Measurements from ENCODE around the gene SKOR1.

SKOR1 gene

GRCh38 chr15:67865331-67865730 is 40.0 kb downstream of the SKOR1 start:
- Histone ChIP-seq H3K4me1 (ENCODE audit: control insufficient read depth in 1 of 2, insufficient read depth in 2 of 2, low read length in 2 of 2) (peaks cover 7 to 12% of the 10 kb centered on the region in 2 donors), H3K36me3 (ENCODE audit: control insufficient read depth in 1 of 2, insufficient read depth in 2 of 2, low read length in 2 of 2) (no peaks in the 10 kb centered on the region), H3K9me3 (ENCODE audit: control insufficient read depth in 1 of 2, low read length in 2 of 2) (no peaks in the 10 kb centered on the region), H3K4me3 (ENCODE audit: low read depth in 1 of 2, low read length in 2 of 2) (no peak overlapping the region), H3K27me3 (ENCODE audit: low read depth, low read length) (no peaks in the 10 kb centered on the region), H3K27ac (ENCODE audit: low read length) (no peak overlapping the region)

DNA sequence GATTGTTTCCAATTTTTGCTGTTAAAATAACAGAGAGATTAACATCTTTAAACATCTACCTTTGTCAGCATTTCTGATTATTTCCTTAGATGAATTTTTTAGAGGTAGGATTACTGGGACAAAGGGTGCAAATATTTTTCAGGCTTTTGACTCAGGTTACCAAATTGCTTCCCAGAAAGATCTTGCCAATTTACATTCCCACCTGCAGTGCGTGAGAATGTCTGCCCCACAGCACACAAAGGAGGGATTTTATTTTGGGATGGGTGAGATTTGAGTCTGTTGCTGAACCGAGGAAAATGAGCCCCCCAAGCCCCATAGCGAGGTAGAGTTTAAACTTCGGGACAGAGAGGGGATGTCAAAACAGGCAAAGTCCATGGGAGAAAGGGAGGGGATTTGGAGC is 40.5 kb downstream of the SKOR1 start:
- Histone ChIP-seq H3K9me3 (ENCODE audit: control insufficient read depth in 1 of 2, low read length in 2 of 2) (no peaks in the 10 kb centered on the region), H3K36me3 (ENCODE audit: control insufficient read depth in 1 of 2, insufficient read depth in 2 of 2, low read length in 2 of 2) (no peaks in the 10 kb centered on the region), H3K27ac (ENCODE audit: low read length) (no peak overlapping the region), H3K4me3 (ENCODE audit: low read depth in 1 of 2, low read length in 2 of 2) (no peak overlapping the region), H3K27me3 (ENCODE audit: low read depth, low read length) (no peaks in the 10 kb centered on the region), H3K4me1 (ENCODE audit: control insufficient read depth in 1 of 2, insufficient read depth in 2 of 2, low read length in 2 of 2) (peaks cover 7 to 12% of the 10 kb centered on the region in 2 donors)

DNA sequence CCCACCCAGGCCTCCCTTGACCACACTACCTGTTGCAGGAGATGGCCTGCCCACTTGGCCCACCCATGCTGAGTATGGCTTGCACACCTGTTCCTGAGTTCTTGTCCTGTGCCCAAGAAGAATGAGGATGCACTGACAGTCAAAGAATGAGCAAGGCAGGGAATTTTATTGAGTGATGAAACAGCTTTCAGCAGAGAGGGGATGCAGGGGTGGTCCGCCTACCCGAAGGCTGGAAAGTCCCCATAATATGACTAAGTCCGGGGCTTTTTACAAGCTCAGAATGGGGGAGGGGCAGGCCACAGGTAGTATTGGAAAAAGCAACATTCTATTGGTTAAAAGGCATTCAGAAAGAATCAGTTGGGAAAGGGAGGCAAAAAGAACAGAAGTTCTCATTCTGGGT is 44.4 kb downstream of the SKOR1 start:
- Histone ChIP-seq H3K27ac (ENCODE audit: low read length) (no peak overlapping the region), H3K27me3 (ENCODE audit: low read depth, low read length) (no peaks in the 10 kb centered on the region), H3K36me3 (ENCODE audit: control insufficient read depth in 1 of 2, insufficient read depth in 2 of 2, low read length in 2 of 2) (no peaks in the 10 kb centered on the region), H3K9me3 (ENCODE audit: control insufficient read depth in 1 of 2, low read length in 2 of 2) (peaks cover 0 to 7% of the 10 kb centered on the region in 2 donors), H3K4me1 (ENCODE audit: control insufficient read depth in 1 of 2, insufficient read depth in 2 of 2, low read length in 2 of 2) (no peaks in the 10 kb centered on the region), H3K4me3 (ENCODE audit: low read depth in 1 of 2, low read length in 2 of 2) (no peak overlapping the region)

GRCh38 chr15:67870868-67871408 is 45.6 kb downstream of the SKOR1 start:
- Histone ChIP-seq H3K36me3 (ENCODE audit: control insufficient read depth in 1 of 2, insufficient read depth in 2 of 2, low read length in 2 of 2) (no peaks in the 10 kb centered on the region), H3K9me3 (ENCODE audit: control insufficient read depth in 1 of 2, low read length in 2 of 2) (peaks cover 0 to 7% of the 10 kb centered on the region in 2 donors), H3K4me1 (ENCODE audit: control insufficient read depth in 1 of 2, insufficient read depth in 2 of 2, low read length in 2 of 2) (no peaks in the 10 kb centered on the region), H3K4me3 (ENCODE audit: low read depth in 1 of 2, low read length in 2 of 2) (no peak overlapping the region), H3K27me3 (ENCODE audit: low read depth, low read length) (no peaks in the 10 kb centered on the region), H3K27ac (ENCODE audit: low read length) (no peak overlapping the region)

GRCh38 chr15:67873777-67874176 is 48.5 kb downstream of the SKOR1 start:
- Histone ChIP-seq H3K36me3 (ENCODE audit: control insufficient read depth in 1 of 2, insufficient read depth in 2 of 2, low read length in 2 of 2) (no peaks in the 10 kb centered on the region), H3K4me1 (ENCODE audit: control insufficient read depth in 1 of 2, insufficient read depth in 2 of 2, low read length in 2 of 2) (no peaks in the 10 kb centered on the region), H3K4me3 (ENCODE audit: low read depth in 1 of 2, low read length in 2 of 2) (no peak overlapping the region), H3K27me3 (ENCODE audit: low read depth, low read length) (no peaks in the 10 kb centered on the region), H3K27ac (ENCODE audit: low read length) (no peak overlapping the region), H3K9me3 (ENCODE audit: control insufficient read depth in 1 of 2, low read length in 2 of 2) (peaks cover 0 to 7% of the 10 kb centered on the region in 2 donors)

- Histone ChIP-seq H3K27ac (ENCODE audit: low read length) (no peak overlapping the region), H3K27me3 (ENCODE audit: low read depth, low read length) (no peaks in the 10 kb centered on the region), H3K36me3 (ENCODE audit: control insufficient read depth in 1 of 2, insufficient read depth in 2 of 2, low read length in 2 of 2) (no peaks in the 10 kb centered on the region), H3K4me1 (ENCODE audit: control insufficient read depth in 1 of 2, insufficient read depth in 2 of 2, low read length in 2 of 2) (peaks cover 0 to 2% of the 10 kb centered on the region in 2 donors), H3K9me3 (ENCODE audit: control insufficient read depth in 1 of 2, low read length in 2 of 2) (peaks cover 0 to 2% of the 10 kb centered on the region in 2 donors), H3K4me3 (ENCODE audit: low read depth in 1 of 2, low read length in 2 of 2) (no peak overlapping the region)
Measured at GRCh38 chr15:67878712-67879206, 53.5 kb downstream of the SKOR1 start.

GRCh38 chr15:67879440-67880129 is 54.3 kb downstream of the SKOR1 start:
- H3K27ac ChIP-seq (ENCODE audit: low read length) = no peak overlapping the region

DNA sequence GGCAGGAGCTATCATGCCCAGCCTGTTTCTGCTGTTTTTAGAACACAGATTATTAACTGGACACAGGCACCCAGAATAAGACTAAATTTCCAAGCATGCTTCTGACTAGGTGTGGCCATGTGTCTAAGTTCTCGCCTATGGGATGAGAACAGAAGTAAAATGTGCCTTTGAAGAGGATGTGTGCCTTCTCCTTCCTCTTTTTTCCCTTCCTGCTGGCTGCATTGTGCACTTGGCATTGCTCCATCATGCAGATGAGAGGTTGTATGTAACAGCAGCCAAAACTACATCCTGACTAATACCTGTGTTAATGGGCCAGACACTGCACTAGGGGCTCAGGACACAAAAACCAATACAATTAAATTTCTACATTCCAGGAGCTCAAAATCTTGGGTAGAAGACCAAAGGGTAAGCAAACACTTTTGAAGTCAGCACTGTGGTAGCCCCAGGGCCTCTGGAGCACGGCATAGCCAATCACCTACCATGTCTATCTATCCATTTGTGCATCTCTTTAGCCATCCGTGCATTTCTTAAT is 55.4 kb downstream of the SKOR1 start:
- Histone ChIP-seq H3K4me1 (ENCODE audit: control insufficient read depth in 1 of 2, insufficient read depth in 2 of 2, low read length in 2 of 2) (peaks cover 0 to 13% of the 10 kb centered on the region in 2 donors), H3K9me3 (ENCODE audit: control insufficient read depth in 1 of 2, low read length in 2 of 2) (no peaks in the 10 kb centered on the region), H3K27me3 (ENCODE audit: low read depth, low read length) (no peaks in the 10 kb centered on the region), H3K36me3 (ENCODE audit: control insufficient read depth in 1 of 2, insufficient read depth in 2 of 2, low read length in 2 of 2) (no peaks in the 10 kb centered on the region), H3K4me3 (ENCODE audit: low read depth in 1 of 2, low read length in 2 of 2) (no peak overlapping the region), H3K27ac (ENCODE audit: low read length) (no peak overlapping the region)

More at GRCh38 chr15:67879440-67880129, 54.3 kb downstream of the SKOR1 start:
- Histone ChIP-seq H3K4me3 (ENCODE audit: low read depth in 1 of 2, low read length in 2 of 2) (no peak overlapping the region), H3K9me3 (ENCODE audit: control insufficient read depth in 1 of 2, low read length in 2 of 2) (no peaks in the 10 kb centered on the region), H3K4me1 (ENCODE audit: control insufficient read depth in 1 of 2, insufficient read depth in 2 of 2, low read length in 2 of 2) (peaks cover 0 to 8% of the 10 kb centered on the region in 2 donors), H3K36me3 (ENCODE audit: control insufficient read depth in 1 of 2, insufficient read depth in 2 of 2, low read length in 2 of 2) (no peaks in the 10 kb centered on the region), H3K27me3 (ENCODE audit: low read depth, low read length) (no peaks in the 10 kb centered on the region)

- Histone ChIP-seq H3K27me3 (ENCODE audit: low read depth, low read length) (no peaks in the 10 kb centered on the region), H3K4me3 (ENCODE audit: low read depth in 1 of 2, low read length in 2 of 2) (no peak overlapping the region), H3K9me3 (ENCODE audit: control insufficient read depth in 1 of 2, low read length in 2 of 2) (no peaks in the 10 kb centered on the region), H3K36me3 (ENCODE audit: control insufficient read depth in 1 of 2, insufficient read depth in 2 of 2, low read length in 2 of 2) (no peaks in the 10 kb centered on the region), H3K4me1 (ENCODE audit: control insufficient read depth in 1 of 2, insufficient read depth in 2 of 2, low read length in 2 of 2) (peaks cover 0 to 13% of the 10 kb centered on the region in 2 donors), H3K27ac (ENCODE audit: low read length) (no peak overlapping the region)
Measured at GRCh38 chr15:67882487-67883233, 57.4 kb downstream of the SKOR1 start.

DNA sequence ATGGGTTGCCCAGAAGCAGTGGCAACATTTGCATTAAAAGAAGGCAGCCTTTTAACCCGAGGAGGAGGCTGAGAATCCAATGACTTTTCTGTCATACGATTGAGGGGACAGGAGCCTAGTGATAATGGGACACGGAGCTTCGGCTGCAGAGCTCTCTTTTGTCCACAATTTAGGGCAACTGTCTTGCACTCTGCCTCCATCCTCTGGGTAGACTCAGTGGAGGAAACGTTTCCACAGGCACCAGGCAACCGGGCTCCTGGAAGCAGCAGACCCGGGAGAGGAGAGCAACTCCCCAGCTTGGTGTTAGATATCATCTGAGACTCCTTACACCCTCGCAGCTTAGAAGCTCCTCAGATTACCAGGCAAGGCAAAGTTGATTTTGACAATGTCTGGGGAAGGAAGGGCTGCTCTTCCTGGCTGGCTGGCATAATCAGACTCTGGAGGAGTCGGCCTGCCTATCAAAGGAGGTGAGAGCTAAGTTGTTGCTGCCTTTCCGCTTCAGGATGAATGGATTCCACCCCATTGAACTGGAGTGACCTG is 58.0 kb downstream of the SKOR1 start:
- Histone ChIP-seq H3K27me3 (ENCODE audit: low read depth, low read length) (no peaks in the 10 kb centered on the region), H3K4me1 (ENCODE audit: control insufficient read depth in 1 of 2, insufficient read depth in 2 of 2, low read length in 2 of 2) (peaks cover 0 to 13% of the 10 kb centered on the region in 2 donors), H3K36me3 (ENCODE audit: control insufficient read depth in 1 of 2, insufficient read depth in 2 of 2, low read length in 2 of 2) (no peaks in the 10 kb centered on the region), H3K27ac (ENCODE audit: low read length) (no peak overlapping the region), H3K4me3 (ENCODE audit: low read depth in 1 of 2, low read length in 2 of 2) (no peak overlapping the region), H3K9me3 (ENCODE audit: control insufficient read depth in 1 of 2, low read length in 2 of 2) (no peaks in the 10 kb centered on the region)

DNA sequence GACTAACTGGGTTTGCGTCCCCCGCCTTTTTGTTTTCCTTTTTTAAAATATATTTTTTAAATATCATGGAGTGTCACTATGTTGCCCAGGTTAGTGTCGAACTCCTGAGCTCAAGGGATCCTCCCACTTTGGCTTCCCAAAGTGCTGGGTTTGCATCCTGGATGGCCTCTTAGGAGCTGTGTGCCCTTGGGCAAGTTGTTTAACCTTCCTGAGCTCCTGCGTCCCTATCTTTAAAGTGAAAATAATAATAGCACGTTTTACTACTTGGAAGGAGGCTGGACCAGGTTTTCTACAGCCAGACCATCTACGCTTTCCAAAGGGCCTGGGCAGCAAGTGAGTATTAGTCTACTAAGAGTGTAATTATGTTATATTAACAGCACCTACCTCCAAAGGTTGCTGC is 58.7 kb downstream of the SKOR1 start:
- Histone ChIP-seq H3K4me3 (ENCODE audit: low read depth in 1 of 2, low read length in 2 of 2) (peak overlapping the region; percentile 64 to 65), H3K9me3 (ENCODE audit: control insufficient read depth in 1 of 2, low read length in 2 of 2) (no peaks in the 10 kb centered on the region), H3K4me1 (ENCODE audit: control insufficient read depth in 1 of 2, insufficient read depth in 2 of 2, low read length in 2 of 2) (peaks cover 0 to 13% of the 10 kb centered on the region in 2 donors), H3K36me3 (ENCODE audit: control insufficient read depth in 1 of 2, insufficient read depth in 2 of 2, low read length in 2 of 2) (no peaks in the 10 kb centered on the region), H3K27ac (ENCODE audit: low read length) (peak overlapping the region; percentile 62), H3K27me3 (ENCODE audit: low read depth, low read length) (no peaks in the 10 kb centered on the region)
